ENCODE data around the gene SYT1.

The SYT1 gene

GRCh38 chr12:79366374-79366773 is 501.8 kb downstream of the SYT1 start:
- DNase-seq, result no peak

GRCh38 chr12:79367032-79367589 is 502.5 kb downstream of the SYT1 start:
- DNase-seq, result no peak

GRCh38 chr12:79370021-79370420 is 505.4 kb downstream of the SYT1 start:
- DNase-seq, result no peak

DNA sequence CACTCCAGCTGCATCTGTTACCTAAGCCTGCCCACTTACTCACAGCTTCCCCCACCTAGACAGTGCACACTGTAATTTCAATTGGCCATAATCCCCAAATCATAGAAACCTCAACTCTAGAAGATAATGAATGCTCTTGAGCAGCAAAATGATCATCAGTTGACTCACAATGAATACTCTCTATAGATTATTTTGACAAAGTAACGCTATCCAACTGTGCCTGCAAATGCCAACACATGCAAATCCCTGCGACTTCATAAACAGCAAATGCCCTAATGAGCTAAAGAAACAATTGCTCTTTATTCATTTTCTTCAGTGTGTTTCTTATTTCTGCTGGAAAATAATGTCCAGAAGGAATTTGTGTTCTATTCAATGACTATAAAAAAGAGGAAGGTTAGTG is 506.7 kb downstream of the SYT1 start:
- DNase-seq, result no peak

- DNase-seq, result peak; percentile 36
These were observed 509.4 kb downstream of the SYT1 start for GRCh38 chr12:79373896-79374499.

DNA sequence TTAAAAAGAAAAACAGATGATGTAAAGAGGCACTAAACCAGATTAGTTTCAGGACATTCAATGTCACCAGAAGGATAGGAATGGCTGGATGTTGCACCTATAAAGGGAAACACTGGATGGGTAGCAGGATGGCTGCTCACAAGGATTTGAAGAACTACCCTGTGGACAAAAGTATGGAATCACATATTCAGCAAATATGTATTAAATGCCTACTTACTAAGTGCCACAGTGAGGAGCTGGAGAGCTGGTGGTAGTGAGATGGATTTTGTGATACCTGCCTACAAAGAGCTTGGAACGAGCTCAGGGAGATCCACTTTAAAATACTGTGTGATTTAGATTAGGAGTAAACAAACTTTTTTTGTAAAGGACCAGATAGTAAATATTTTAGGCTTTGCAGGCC is 510.0 kb downstream of the SYT1 start:
- no peak for DNase-seq

GRCh38 chr12:79375050-79375449 is 510.5 kb downstream of the SYT1 start:
- no peak for DNase-seq

GRCh38 chr12:79378496-79378895 is 513.9 kb downstream of the SYT1 start:
- DNase-seq, result no peak

GRCh38 chr12:79380402-79380801 is 515.8 kb downstream of the SYT1 start:
- no peak for DNase-seq

GRCh38 chr12:79381248-79382208 is 517.0 kb downstream of the SYT1 start:
- DNase-seq, result no peak

DNA sequence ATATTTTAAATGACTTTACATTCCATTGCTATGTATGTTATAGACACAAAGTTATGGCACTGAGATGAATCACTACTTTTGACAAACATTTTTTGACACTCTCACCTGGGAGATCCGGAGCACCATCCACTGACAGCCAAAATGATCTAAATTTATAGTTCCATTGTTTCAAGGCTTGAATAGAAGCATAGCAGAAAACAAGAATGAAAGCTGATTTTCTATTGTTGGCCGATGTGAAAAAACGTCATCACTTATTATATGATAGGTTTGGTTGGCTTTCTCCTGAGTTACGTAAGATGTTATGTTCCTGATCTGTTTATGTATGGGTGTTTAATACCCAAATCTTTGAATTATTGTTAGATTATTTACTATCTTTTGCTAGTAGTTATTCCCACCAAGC is 520.0 kb downstream of the SYT1 start:
- DNase-seq, result no peak

GRCh38 chr12:79388011-79388410 is 523.4 kb downstream of the SYT1 start:
- no peak for DNase-seq

DNA sequence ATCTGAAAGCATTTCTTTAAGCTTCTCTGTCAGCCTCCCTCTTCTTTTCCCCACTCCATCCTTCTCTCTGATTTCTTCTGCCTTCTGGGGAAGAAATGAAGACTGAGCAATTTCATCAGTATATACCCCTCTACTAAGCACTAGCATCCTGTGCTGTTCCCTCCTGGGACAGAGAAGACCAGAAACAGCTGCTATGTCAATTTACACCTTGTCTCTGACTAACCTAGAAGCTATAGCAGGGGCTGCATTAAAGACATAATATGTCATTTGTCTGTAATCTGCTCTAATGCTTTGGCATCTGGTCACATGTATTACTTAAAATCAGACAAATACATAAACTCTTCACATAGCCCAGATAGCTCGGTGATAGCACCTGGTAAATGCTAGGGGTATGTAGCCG is 529.3 kb downstream of the SYT1 start:
- no peak for DNase-seq

DNA sequence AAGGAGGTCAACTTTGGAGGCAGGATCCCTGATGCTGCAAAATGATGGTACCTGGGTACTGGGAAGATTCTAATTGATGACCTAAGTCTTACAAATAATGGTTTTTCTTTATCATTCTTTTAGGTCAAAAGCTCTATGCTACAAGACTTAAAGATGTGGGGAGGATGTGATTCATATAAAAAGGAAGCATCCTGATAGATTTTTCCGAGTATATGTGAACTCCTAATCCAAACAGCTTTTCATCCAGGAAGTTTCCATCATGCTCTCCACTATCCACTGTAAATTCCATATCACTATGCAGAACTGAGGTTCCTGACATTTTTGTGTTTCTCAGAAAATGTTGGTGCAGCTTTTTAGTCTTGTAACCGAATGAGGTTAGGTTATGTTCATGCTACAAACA is 533.0 kb downstream of the SYT1 start:
- DNase-seq, result no peak

DNA sequence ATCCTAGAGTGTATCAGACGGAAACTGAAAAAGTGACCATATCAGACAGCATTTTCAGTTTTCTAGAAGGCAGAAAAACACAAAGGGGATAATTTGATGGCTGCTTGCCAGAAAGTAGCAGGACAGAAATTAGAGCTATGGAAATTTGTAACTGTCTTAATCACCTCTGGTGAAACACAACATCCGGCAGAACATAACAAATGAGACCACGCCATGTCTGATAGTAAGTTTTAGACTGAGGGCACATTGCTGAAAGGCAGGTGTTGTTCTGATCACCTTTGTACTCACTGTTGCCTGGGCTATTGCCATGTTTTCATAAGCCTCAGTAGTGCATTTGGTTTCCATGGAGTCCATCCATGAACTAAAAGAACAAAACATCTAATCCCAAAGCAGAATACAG is 535.9 kb downstream of the SYT1 start:
- DNase-seq, result no peak

GRCh38 chr12:79402606-79403005 is 538.0 kb downstream of the SYT1 start:
- no peak for DNase-seq

GRCh38 chr12:79406993-79407392 is 542.4 kb downstream of the SYT1 start:
- no peak for DNase-seq

- peak; percentile 71 for DNase-seq
These were observed 543.4 kb downstream of the SYT1 start for GRCh38 chr12:79407671-79408622.

- no peak for DNase-seq
These were observed 544.1 kb downstream of the SYT1 start for GRCh38 chr12:79408689-79409088.

- no peak for DNase-seq
These were observed 545.0 kb downstream of the SYT1 start for GRCh38 chr12:79409562-79409961.

GRCh38 chr12:79411791-79412190 is 547.2 kb downstream of the SYT1 start:
- no peak for DNase-seq

GRCh38 chr12:79413796-79414195 is 549.2 kb downstream of the SYT1 start:
- no peak for DNase-seq

DNA sequence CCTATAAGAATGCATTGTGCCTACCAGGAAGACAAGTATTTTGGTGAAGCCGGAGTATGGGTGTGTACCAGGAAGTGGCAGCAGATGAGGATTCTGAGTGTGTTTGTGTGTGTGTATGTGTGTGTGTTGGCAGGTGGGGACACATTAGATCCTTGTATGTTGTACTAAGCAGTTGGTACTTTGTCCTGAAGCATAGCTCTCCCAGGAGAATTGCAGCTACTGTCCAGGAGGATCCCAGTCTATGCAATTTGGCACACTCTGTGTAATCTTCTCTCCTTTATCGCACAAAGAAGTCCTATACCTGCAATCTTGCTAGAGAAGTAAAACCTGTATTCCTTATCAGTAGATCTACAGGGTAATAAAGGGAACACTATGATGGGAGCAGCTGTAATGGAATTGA is 549.7 kb downstream of the SYT1 start:
- DNase-seq, result no peak

All from femur (tissue), 1 donor.